Germinal center (tissue), 1 donor: ENCODE data around the gene SH2D2A.

Source experiments
- DNase-seq: peaks from one replicate; pipeline ENCODE4 v3.0.0; 2012; ENCODE audit warnings: mixed read lengths, low spot score

Gene SH2D2A

GRCh38 chr1:156816561-156817328 lies at the start of gene SH2D2A:
Gene SH2D2A (minus strand): TSS chr1:156816848. CDS start chr1:156816708, 140 bp downstream.
- DNase-seq: peak; percentile 82

- no peak for DNase-seq
Observed at GRCh38 chr1:156865865-156866248, 49.2 kb upstream of the SH2D2A start.

GRCh38 chr1:156865258-156865657 lies 48.6 kb upstream of the SH2D2A start:
- no peak for DNase-seq

GRCh38 chr1:156864796-156865195 lies 48.1 kb upstream of the SH2D2A start:
- DNase-seq: no peak

- no peak for DNase-seq
Observed at GRCh38 chr1:156863631-156864030, 47.0 kb upstream of the SH2D2A start.

GRCh38 chr1:156862997-156863599 lies 46.5 kb upstream of the SH2D2A start:
- no peak for DNase-seq

- no peak for DNase-seq
Observed at GRCh38 chr1:156862584-156862983, 45.9 kb upstream of the SH2D2A start.

GRCh38 chr1:156860628-156861423 lies 44.2 kb upstream of the SH2D2A start, which contains the start of gene NTRK1:
Gene NTRK1 (plus strand): TSS chr1:156860865. CDS start chr1:156860935, 70 bp downstream.
- peak; percentile 81 for DNase-seq

GRCh38 chr1:156860113-156860627 lies 43.5 kb upstream of the SH2D2A start:
- peak; percentile 73 for DNase-seq

GRCh38 chr1:156859523-156860112 lies 43.0 kb upstream of the SH2D2A start:
- no peak for DNase-seq

GRCh38 chr1:156858959-156859522 lies 42.4 kb upstream of the SH2D2A start, which contains the start of gene INSRR:
Gene INSRR (minus strand): TSS chr1:156859117. CDS start chr1:156858621, 496 bp downstream.
- no peak for DNase-seq

GRCh38 chr1:156858555-156858956 lies 41.9 kb upstream of the SH2D2A start:
- DNase-seq: no peak

- DNase-seq: no peak
Observed at GRCh38 chr1:156857532-156857931, 40.9 kb upstream of the SH2D2A start.

- no peak for DNase-seq
Observed at GRCh38 chr1:156856282-156856785, 39.7 kb upstream of the SH2D2A start.

GRCh38 chr1:156854634-156855033 lies 38.0 kb upstream of the SH2D2A start:
- no peak for DNase-seq

GRCh38 chr1:156853761-156854160 lies 37.1 kb upstream of the SH2D2A start:
- no peak for DNase-seq

GRCh38 chr1:156852418-156852874 lies 35.8 kb upstream of the SH2D2A start:
- no peak for DNase-seq

GRCh38 chr1:156851779-156852417 lies 35.2 kb upstream of the SH2D2A start:
- no peak for DNase-seq

GRCh38 chr1:156849151-156849496 lies 32.5 kb upstream of the SH2D2A start:
- DNase-seq: no peak

GRCh38 chr1:156848461-156849150 lies 32.0 kb upstream of the SH2D2A start:
- DNase-seq: no peak
